ENCODE measurements around the gene APBA3.
A peak's percentile ranks its signal among the peaks of the same experiment; 100 is the strongest.
"Not testable (repeated sequence)": the region's sequence is repeated elsewhere in the genome, so short reads cannot be mapped to it uniquely, and the experiment has no call there.

APBA3 gene

GRCh38 chr19:3768015-3768747 is 6.7 kb upstream of the APBA3 start:
- H3K9me3 Mint-ChIP-seq: no peaks in the 10 kb centered on the region
- H3K27ac Mint-ChIP-seq: no peak overlapping the region
- peaks cover 11% of the 10 kb centered on the region for H3K4me1 Mint-ChIP-seq
- H3K4me3 Mint-ChIP-seq: no peak overlapping the region
- ATAC-seq (no peak), DNase-seq (ENCODE audit: low spot score in 2 of 2) (no peak)
- H3K36me3 Mint-ChIP-seq: peaks cover 54% of the 10 kb centered on the region

- ATAC-seq (no peak), DNase-seq (ENCODE audit: low spot score in 2 of 2) (no peak)
- H3K4me1 Mint-ChIP-seq: peaks cover 22% of the 10 kb centered on the region
- peaks cover 60% of the 10 kb centered on the region for H3K36me3 Mint-ChIP-seq
- no peaks in the 10 kb centered on the region for H3K9me3 Mint-ChIP-seq
- H3K27ac Mint-ChIP-seq: peak overlapping the region; percentile 97
- peak overlapping the region; percentile 56 for H3K4me3 Mint-ChIP-seq
These were observed 5.6 kb upstream of the APBA3 start for GRCh38 chr19:3767050-3767449.

GRCh38 chr19:3766520-3766919 is 5.0 kb upstream of the APBA3 start:
- H3K4me1 Mint-ChIP-seq: peaks cover 27% of the 10 kb centered on the region

GRCh38 chr19:3765757-3766156 is 4.3 kb upstream of the APBA3 start:
- not testable (repeated sequence) for H3K9me3 Mint-ChIP-seq; DNase-seq (ENCODE audit: low spot score in 2 of 2); H3K4me3 Mint-ChIP-seq; ATAC-seq
- H3K27ac Mint-ChIP-seq: peak overlapping the region; percentile 97
- peaks cover 35% of the 10 kb centered on the region for H3K4me1 Mint-ChIP-seq
- peaks cover 73% of the 10 kb centered on the region for H3K36me3 Mint-ChIP-seq

More at GRCh38 chr19:3766520-3766919, 5.0 kb upstream of the APBA3 start:
- ATAC-seq: no peak
- peak in 1 of 2 donors; percentile 66 for DNase-seq (ENCODE audit: low spot score in 2 of 2)
- peak overlapping the region; percentile 97 for H3K27ac Mint-ChIP-seq
- H3K4me3 Mint-ChIP-seq: peak overlapping the region; percentile 56
- no peaks in the 10 kb centered on the region for H3K9me3 Mint-ChIP-seq
- peaks cover 65% of the 10 kb centered on the region for H3K36me3 Mint-ChIP-seq

GRCh38 chr19:3765121-3765520 is 3.6 kb upstream of the APBA3 start:
- H3K36me3 Mint-ChIP-seq: peaks cover 79% of the 10 kb centered on the region
- no peak overlapping the region for H3K27ac Mint-ChIP-seq
- peaks cover 37% of the 10 kb centered on the region for H3K4me1 Mint-ChIP-seq
- ATAC-seq (no peak), DNase-seq (ENCODE audit: low spot score in 2 of 2) (no peak)
- H3K4me3 Mint-ChIP-seq: no peak overlapping the region
- H3K9me3 Mint-ChIP-seq: no peaks in the 10 kb centered on the region

- Mint-ChIP-seq H3K4me3 (peak within 1 kb of the TSS; percentile 99), H3K4me1 (peaks cover 42% of the 10 kb centered on the region), H3K36me3 (peaks cover 83% of the 10 kb centered on the region), H3K9me3 (no peaks in the 10 kb centered on the region), H3K27ac (peak within 1 kb of the TSS; percentile 99)
- DNase-seq (ENCODE audit: low spot score in 2 of 2) (peak; percentile 99 to 100), ATAC-seq (peak; percentile 90)
These were observed 1.3 kb upstream of the APBA3 start, which contains the start of gene MRPL54 for GRCh38 chr19:3762501-3763459. TSS of gene MRPL54 (plus strand) at chr19:3762682. CDS start at chr19:3762701, 19 bp downstream.

- H3K4me3 Mint-ChIP-seq: peak overlapping the region; percentile 99
- H3K27ac Mint-ChIP-seq: peak overlapping the region; percentile 99
- H3K36me3 Mint-ChIP-seq: peaks cover 87% of the 10 kb centered on the region
- no peak for DNase-seq (ENCODE audit: low spot score in 2 of 2)
- H3K9me3 Mint-ChIP-seq: no peaks in the 10 kb centered on the region
- no peak for ATAC-seq
- H3K4me1 Mint-ChIP-seq: peaks cover 42% of the 10 kb centered on the region
These were observed 610 bp upstream of the APBA3 start for GRCh38 chr19:3762130-3762473.

GRCh38 chr19:3760871-3761361 is 576 bp downstream of the APBA3 start:
- peak overlapping the region; percentile 99 for H3K27ac Mint-ChIP-seq
- H3K4me1 Mint-ChIP-seq: peaks cover 32% of the 10 kb centered on the region
- H3K36me3 Mint-ChIP-seq: peaks cover 89% of the 10 kb centered on the region
- ATAC-seq (no peak), DNase-seq (ENCODE audit: low spot score in 2 of 2) (no peak)
- peak overlapping the region; percentile 99 for H3K4me3 Mint-ChIP-seq
- H3K9me3 Mint-ChIP-seq: no peaks in the 10 kb centered on the region

GRCh38 chr19:3759482-3760254 is 1.8 kb downstream of the APBA3 start:
- H3K27ac Mint-ChIP-seq: peak overlapping the region; percentile 99
- H3K9me3 Mint-ChIP-seq: no peaks in the 10 kb centered on the region
- no peak for DNase-seq (ENCODE audit: low spot score in 2 of 2)
- H3K4me3 Mint-ChIP-seq: peak overlapping the region; percentile 99
- H3K4me1 Mint-ChIP-seq: peaks cover 39% of the 10 kb centered on the region
- H3K36me3 Mint-ChIP-seq: peaks cover 89% of the 10 kb centered on the region
- ATAC-seq: no peak

GRCh38 chr19:3758297-3758696 is 3.2 kb downstream of the APBA3 start:
- H3K9me3 Mint-ChIP-seq; DNase-seq (ENCODE audit: low spot score in 2 of 2); ATAC-seq; H3K27ac Mint-ChIP-seq: not testable (repeated sequence)
- peaks cover 40% of the 10 kb centered on the region for H3K4me1 Mint-ChIP-seq
- H3K36me3 Mint-ChIP-seq: peaks cover 89% of the 10 kb centered on the region
- H3K4me3 Mint-ChIP-seq: peak overlapping the region; percentile 99

- not testable (repeated sequence) for H3K4me3 Mint-ChIP-seq; DNase-seq (ENCODE audit: low spot score in 2 of 2); H3K9me3 Mint-ChIP-seq; ATAC-seq; H3K27ac Mint-ChIP-seq
- H3K36me3 Mint-ChIP-seq: peaks cover 86% of the 10 kb centered on the region
- H3K4me1 Mint-ChIP-seq: peaks cover 34% of the 10 kb centered on the region
These were observed 3.8 kb downstream of the APBA3 start for GRCh38 chr19:3757705-3758104.

GRCh38 chr19:3753631-3754410 is 7.7 kb downstream of the APBA3 start:
- ATAC-seq: no peak
- Mint-ChIP-seq H3K4me1 (peaks cover 8% of the 10 kb centered on the region), H3K27ac (no peak overlapping the region), H3K36me3 (peaks cover 71% of the 10 kb centered on the region), H3K4me3 (no peak overlapping the region), H3K9me3 (no peaks in the 10 kb centered on the region)
- DNase-seq (ENCODE audit: low spot score in 2 of 2): no peak

- no peak overlapping the region for H3K4me3 Mint-ChIP-seq
- no peak overlapping the region for H3K27ac Mint-ChIP-seq
- peaks cover 58% of the 10 kb centered on the region for H3K36me3 Mint-ChIP-seq
- H3K4me1 Mint-ChIP-seq: peaks cover 8% of the 10 kb centered on the region
- no peaks in the 10 kb centered on the region for H3K9me3 Mint-ChIP-seq
- DNase-seq (ENCODE audit: low spot score in 2 of 2) (no peak), ATAC-seq (no peak)
These were observed 9.0 kb downstream of the APBA3 start for GRCh38 chr19:3752492-3752891.

GRCh38 chr19:3751236-3751635 is 10.3 kb downstream of the APBA3 start:
- Mint-ChIP-seq H3K9me3 (no peaks in the 10 kb centered on the region), H3K27ac (no peak overlapping the region), H3K4me3 (no peak overlapping the region), H3K36me3 (peaks cover 45% of the 10 kb centered on the region), H3K4me1 (peaks cover 8% of the 10 kb centered on the region)
- ATAC-seq (no peak), DNase-seq (ENCODE audit: low spot score in 2 of 2) (no peak)

Measured in stimulated activated effector memory CD8-positive, alpha-beta T cell treated with anti-CD3 and anti-CD28 coated beads, Interleukin-12 subunit alpha, Interleukin-12 subunit beta, amount 100 ng/mL, for 72 hours (primary cell).